ENCODE results near the gene ADAMTSL3. TPM values are rescaled to one million over a fixed set of nuclear protein-coding genes. Genes with fewer than 3 reads are reported as not detected.

ADAMTSL3 gene
- total and polyA plus RNA-seq, 4 donors, result 3.5 to 19.0 (median 8.0) TPM

DNA sequence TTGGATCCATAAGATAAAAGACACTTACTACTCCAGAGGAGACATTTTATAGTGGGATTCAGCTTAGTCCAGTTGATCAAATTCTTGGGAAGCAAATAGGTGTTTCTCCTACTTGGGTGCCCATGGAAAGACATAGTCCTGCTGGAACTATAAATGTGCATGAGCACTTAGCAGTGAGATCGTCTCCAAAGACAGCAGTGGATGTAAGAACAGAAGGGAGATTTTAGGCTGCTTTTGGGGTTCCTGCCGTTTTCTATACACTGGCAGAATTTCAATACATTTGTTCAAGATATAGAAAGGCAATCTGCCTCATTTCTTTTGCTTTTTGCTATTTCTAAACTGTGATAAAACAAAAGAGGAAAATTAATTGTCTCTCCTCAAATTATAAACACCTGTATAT lies 234.0 kb downstream of the ADAMTSL3 start:
- Histone ChIP-seq H3K9me3 (ENCODE audit: control insufficient read depth in 4 of 4, low read length in 3 of 4) (no peaks in the 10 kb centered on the region), H3K27ac (ENCODE audit: low read depth in 1 of 2, low read length in 2 of 2) (no peak overlapping the region), H3K4me3 (ENCODE audit: low read depth in 1 of 3, low read length in 3 of 3) (no peak overlapping the region), H3K27me3 (ENCODE audit: control insufficient read depth in 4 of 4, insufficient read depth in 4 of 4, low read length in 3 of 4) (no peaks in the 10 kb centered on the region), H3K36me3 (ENCODE audit: control insufficient read depth in 4 of 4, insufficient read depth in 3 of 4, low read depth in 1 of 4, low read length in 3 of 4) (peaks cover 0 to 3% (median 0%) of the 10 kb centered on the region in 4 donors), H3K4me1 (ENCODE audit: control insufficient read depth in 4 of 4, insufficient read depth in 4 of 4, low read length in 3 of 4) (peaks cover 0 to 17% (median 5%) of the 10 kb centered on the region in 4 donors), H3K9ac (ENCODE audit: low read depth in 1 of 2, low read length in 2 of 2) (no peak overlapping the region)
- TF ChIP-seq HNF4G (IDR thresholded peaks at IDR 0.05), result no peak
- no peak for TF ChIP-seq JUND (IDR thresholded peaks at IDR 0.05)
- TF ChIP-seq, protein P1, sequence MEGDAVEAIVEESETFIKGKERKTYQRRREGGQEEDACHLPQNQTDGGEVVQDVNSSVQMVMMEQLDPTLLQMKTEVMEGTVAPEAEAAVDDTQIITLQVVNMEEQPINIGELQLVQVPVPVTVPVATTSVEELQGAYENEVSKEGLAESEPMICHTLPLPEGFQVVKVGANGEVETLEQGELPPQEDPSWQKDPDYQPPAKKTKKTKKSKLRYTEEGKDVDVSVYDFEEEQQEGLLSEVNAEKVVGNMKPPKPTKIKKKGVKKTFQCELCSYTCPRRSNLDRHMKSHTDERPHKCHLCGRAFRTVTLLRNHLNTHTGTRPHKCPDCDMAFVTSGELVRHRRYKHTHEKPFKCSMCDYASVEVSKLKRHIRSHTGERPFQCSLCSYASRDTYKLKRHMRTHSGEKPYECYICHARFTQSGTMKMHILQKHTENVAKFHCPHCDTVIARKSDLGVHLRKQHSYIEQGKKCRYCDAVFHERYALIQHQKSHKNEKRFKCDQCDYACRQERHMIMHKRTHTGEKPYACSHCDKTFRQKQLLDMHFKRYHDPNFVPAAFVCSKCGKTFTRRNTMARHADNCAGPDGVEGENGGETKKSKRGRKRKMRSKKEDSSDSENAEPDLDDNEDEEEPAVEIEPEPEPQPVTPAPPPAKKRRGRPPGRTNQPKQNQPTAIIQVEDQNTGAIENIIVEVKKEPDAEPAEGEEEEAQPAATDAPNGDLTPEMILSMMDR (IDR thresholded peaks at IDR 0.05; ENCODE audit: low read depth, low read length, missing input control), result no peak
- no peak for TF ChIP-seq TAF1 (conservative IDR thresholded peaks at IDR 0.05)
- no peak for TF ChIP-seq SP1 (IDR thresholded peaks at IDR 0.05)
- no peak for TF ChIP-seq EGR1 (IDR thresholded peaks at IDR 0.05; ENCODE audit: low read depth in 2 of 2)
- TF ChIP-seq RXRA (IDR thresholded peaks at IDR 0.05), result no peak
- WGBS, result 92% methylated on average over 2 of the region's 2 CpGs
- DNase-seq (ENCODE audit: low spot score), result no peak

DNA sequence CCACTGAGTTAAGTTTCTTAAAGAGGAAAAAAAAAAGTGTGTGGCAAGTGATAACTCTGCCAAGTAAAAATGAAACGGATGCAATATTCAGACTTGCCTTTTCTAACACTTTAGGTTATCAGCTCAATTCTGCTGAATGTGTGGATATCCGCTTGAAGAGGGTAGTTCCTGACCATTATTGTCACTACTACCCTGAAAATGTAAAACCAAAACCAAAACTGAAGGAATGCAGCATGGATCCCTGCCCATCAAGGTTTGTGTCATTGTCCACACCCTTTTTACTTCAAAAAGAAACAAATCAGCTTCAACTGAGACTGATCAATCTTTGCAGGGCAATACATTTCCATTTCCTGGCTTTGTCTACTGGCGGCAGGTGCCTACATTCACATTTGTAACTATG lies 236.1 kb downstream of the ADAMTSL3 start:
- no peak for DNase-seq (ENCODE audit: low spot score)
- Histone ChIP-seq H3K27me3 (ENCODE audit: control insufficient read depth in 4 of 4, insufficient read depth in 4 of 4, low read length in 3 of 4) (no peaks in the 10 kb centered on the region), H3K4me1 (ENCODE audit: control insufficient read depth in 4 of 4, insufficient read depth in 4 of 4, low read length in 3 of 4) (peaks cover 0 to 17% (median 5%) of the 10 kb centered on the region in 4 donors), H3K9ac (ENCODE audit: low read depth in 1 of 2, low read length in 2 of 2) (peak overlapping the region in 1 of 2 donors; percentile 61), H3K36me3 (ENCODE audit: control insufficient read depth in 4 of 4, insufficient read depth in 3 of 4, low read depth in 1 of 4, low read length in 3 of 4) (peaks cover 0 to 6% (median 1%) of the 10 kb centered on the region in 4 donors), H3K27ac (ENCODE audit: low read depth in 1 of 2, low read length in 2 of 2) (peak overlapping the region; percentile 48 to 88), H3K9me3 (ENCODE audit: control insufficient read depth in 4 of 4, low read length in 3 of 4) (no peaks in the 10 kb centered on the region), H3K4me3 (ENCODE audit: low read depth in 1 of 3, low read length in 3 of 3) (peak overlapping the region in 1 of 3 donors; percentile 32)
- TF ChIP-seq FOXA2 (IDR thresholded peaks at IDR 0.05) (no peak), TAF1 (conservative IDR thresholded peaks at IDR 0.05) (no peak), YY1 (IDR thresholded peaks at IDR 0.05) (no peak), RAD21 (IDR thresholded peaks at IDR 0.05) (no peak), HNF4G (IDR thresholded peaks at IDR 0.05) (no peak), SP1 (IDR thresholded peaks at IDR 0.05) (no peak), JUND (IDR thresholded peaks at IDR 0.05) (no peak), GABPA (IDR thresholded peaks at IDR 0.05 in 1 of 2, conservative IDR thresholded peaks at IDR 0.05 in 1 of 2) (no peak)
- TF ChIP-seq, protein P2, sequence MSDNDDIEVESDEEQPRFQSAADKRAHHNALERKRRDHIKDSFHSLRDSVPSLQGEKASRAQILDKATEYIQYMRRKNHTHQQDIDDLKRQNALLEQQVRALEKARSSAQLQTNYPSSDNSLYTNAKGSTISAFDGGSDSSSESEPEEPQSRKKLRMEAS (IDR thresholded peaks at IDR 0.05), result peak; percentile 17
- WGBS, result 51% methylated on average over 3 of the region's 3 CpGs

DNA sequence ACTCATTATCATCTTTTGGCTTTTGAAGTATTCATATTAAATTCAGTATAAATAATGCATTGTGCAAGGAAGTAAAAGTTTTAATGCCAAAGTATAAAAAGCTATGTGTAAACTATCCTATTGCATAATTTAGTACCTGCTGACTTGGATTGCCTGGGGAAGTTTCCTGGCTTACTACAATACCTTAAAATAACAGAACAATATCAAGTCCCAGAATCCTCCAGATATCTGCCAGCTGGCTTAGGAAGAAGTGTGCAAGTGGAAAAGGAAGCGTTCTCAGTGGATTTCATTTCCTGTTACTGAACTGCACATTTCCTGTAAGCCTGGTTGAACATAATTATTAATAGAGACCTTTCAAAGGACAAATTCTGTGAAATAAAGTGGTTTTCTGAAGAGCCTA lies 236.7 kb downstream of the ADAMTSL3 start:
- H3K27me3 ChIP-seq (ENCODE audit: control insufficient read depth in 4 of 4, insufficient read depth in 4 of 4, low read length in 3 of 4), result no peaks in the 10 kb centered on the region
- peak overlapping the region in 1 of 2 donors; percentile 61 for H3K9ac ChIP-seq (ENCODE audit: low read depth in 1 of 2, low read length in 2 of 2)
- 18% methylated on average over 1 of the region's 1 CpG for WGBS
- H3K9me3 ChIP-seq (ENCODE audit: control insufficient read depth in 4 of 4, low read length in 3 of 4), result no peaks in the 10 kb centered on the region
- DNase-seq (ENCODE audit: low spot score), result no peak
- peaks cover 0 to 6% (median 1%) of the 10 kb centered on the region in 4 donors for H3K36me3 ChIP-seq (ENCODE audit: control insufficient read depth in 4 of 4, insufficient read depth in 3 of 4, low read depth in 1 of 4, low read length in 3 of 4)
- H3K4me3 ChIP-seq (ENCODE audit: low read depth in 1 of 3, low read length in 3 of 3), result no peak overlapping the region
- peak overlapping the region; percentile 48 to 88 for H3K27ac ChIP-seq (ENCODE audit: low read depth in 1 of 2, low read length in 2 of 2)
- H3K4me1 ChIP-seq (ENCODE audit: control insufficient read depth in 4 of 4, insufficient read depth in 4 of 4, low read length in 3 of 4), result peaks cover 0 to 17% (median 5%) of the 10 kb centered on the region in 4 donors
- TF ChIP-seq FOXA1 (IDR thresholded peaks at IDR 0.05) (no peak), JUND (IDR thresholded peaks at IDR 0.05) (peak in 1 of 2 donors; percentile 51), EGR1 (IDR thresholded peaks at IDR 0.05; ENCODE audit: low read depth in 2 of 2) (peak; percentile 65 to 87), SP1 (IDR thresholded peaks at IDR 0.05) (no peak), GABPA (IDR thresholded peaks at IDR 0.05 in 1 of 2, conservative IDR thresholded peaks at IDR 0.05 in 1 of 2) (peak; percentile 23 to 25), NR2F2 (IDR thresholded peaks at IDR 0.05) (no peak), YY1 (IDR thresholded peaks at IDR 0.05) (peak; percentile 52), RAD21 (IDR thresholded peaks at IDR 0.05) (peak; percentile 40 to 41), RXRA (IDR thresholded peaks at IDR 0.05) (peak; percentile 17 to 63), HNF4A (conservative IDR thresholded peaks at IDR 0.05) (peak; percentile 30 to 64), FOXA2 (IDR thresholded peaks at IDR 0.05) (peak; percentile 12), HNF4G (IDR thresholded peaks at IDR 0.05) (no peak), TAF1 (conservative IDR thresholded peaks at IDR 0.05) (no peak)
- TF ChIP-seq, protein P3, sequence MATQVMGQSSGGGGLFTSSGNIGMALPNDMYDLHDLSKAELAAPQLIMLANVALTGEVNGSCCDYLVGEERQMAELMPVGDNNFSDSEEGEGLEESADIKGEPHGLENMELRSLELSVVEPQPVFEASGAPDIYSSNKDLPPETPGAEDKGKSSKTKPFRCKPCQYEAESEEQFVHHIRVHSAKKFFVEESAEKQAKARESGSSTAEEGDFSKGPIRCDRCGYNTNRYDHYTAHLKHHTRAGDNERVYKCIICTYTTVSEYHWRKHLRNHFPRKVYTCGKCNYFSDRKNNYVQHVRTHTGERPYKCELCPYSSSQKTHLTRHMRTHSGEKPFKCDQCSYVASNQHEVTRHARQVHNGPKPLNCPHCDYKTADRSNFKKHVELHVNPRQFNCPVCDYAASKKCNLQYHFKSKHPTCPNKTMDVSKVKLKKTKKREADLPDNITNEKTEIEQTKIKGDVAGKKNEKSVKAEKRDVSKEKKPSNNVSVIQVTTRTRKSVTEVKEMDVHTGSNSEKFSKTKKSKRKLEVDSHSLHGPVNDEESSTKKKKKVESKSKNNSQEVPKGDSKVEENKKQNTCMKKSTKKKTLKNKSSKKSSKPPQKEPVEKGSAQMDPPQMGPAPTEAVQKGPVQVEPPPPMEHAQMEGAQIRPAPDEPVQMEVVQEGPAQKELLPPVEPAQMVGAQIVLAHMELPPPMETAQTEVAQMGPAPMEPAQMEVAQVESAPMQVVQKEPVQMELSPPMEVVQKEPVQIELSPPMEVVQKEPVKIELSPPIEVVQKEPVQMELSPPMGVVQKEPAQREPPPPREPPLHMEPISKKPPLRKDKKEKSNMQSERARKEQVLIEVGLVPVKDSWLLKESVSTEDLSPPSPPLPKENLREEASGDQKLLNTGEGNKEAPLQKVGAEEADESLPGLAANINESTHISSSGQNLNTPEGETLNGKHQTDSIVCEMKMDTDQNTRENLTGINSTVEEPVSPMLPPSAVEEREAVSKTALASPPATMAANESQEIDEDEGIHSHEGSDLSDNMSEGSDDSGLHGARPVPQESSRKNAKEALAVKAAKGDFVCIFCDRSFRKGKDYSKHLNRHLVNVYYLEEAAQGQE (IDR thresholded peaks at IDR 0.05), result no peak
- TF ChIP-seq, protein P1 (IDR thresholded peaks at IDR 0.05; ENCODE audit: low read depth, low read length, missing input control), result no peak
- TF ChIP-seq, protein P2 (IDR thresholded peaks at IDR 0.05), result peak; percentile 92
- TF ChIP-seq, protein P4, sequence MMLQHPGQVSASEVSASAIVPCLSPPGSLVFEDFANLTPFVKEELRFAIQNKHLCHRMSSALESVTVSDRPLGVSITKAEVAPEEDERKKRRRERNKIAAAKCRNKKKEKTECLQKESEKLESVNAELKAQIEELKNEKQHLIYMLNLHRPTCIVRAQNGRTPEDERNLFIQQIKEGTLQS (IDR thresholded peaks at IDR 0.05), result no peak
